Mammary epithelial cell (primary cell): Measurements from ENCODE around the gene RALGAPA1.

Experiments
- EZH2 ChIP-seq: IDR thresholded peaks from 2 replicates; pipeline ENCODE4 v1.6.1; 2012; ENCODE audit warnings: low read length, inconsistent platforms, borderline replicate concordance
- TF ChIP-seq, protein P1 (sequence below), 2 donors: IDR thresholded peaks in 1 of 2; conservative IDR thresholded peaks in 1 of 2; 2 replicates each; pipeline ENCODE4 v1.5.1; 2011 to 2012; ENCODE audit warnings: inconsistent platforms in 2 of 2, low read length in 2 of 2, mild to moderate bottlenecking in 2 of 2, control low read depth in 1 of 2, low read depth in 1 of 2; ENCODE audit not compliant: insufficient read depth in 1 of 2; ENCODE audit errors: extremely low read depth in 1 of 2

DNA sequence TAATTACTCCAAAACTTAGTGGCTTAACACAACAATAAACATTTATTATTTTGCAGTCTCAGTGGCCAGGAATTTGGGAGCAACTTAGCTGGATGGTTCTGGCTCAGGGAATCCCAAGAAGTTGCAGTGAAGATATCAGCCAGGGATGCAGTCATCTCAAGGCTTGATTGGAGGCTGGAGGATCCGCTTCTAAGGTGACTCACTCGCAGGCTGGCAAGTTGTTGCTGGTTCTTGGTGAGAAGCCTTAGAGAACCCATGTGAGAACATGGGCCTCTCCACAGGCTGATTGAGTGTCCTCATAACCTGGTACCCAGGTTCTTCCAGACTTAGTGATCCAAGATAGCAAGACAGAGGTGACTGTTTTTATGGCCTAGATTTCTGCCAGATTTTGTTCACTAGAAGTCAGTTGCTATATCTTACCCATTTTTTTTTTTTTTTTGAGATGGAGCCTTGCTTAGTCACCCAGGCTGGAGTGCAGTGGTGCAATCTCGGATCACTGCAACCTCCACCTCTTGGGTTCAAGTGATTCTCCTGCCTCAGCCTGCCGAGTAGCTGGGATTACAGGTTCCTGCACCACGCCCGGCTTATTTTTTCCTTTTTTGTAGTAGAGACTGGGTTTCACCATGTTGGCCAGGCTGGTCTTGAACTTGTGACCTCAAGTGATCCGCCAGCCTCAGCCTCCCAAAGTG lies 49.6 kb upstream of the RALGAPA1 start:
- TF ChIP-seq, protein P1, sequence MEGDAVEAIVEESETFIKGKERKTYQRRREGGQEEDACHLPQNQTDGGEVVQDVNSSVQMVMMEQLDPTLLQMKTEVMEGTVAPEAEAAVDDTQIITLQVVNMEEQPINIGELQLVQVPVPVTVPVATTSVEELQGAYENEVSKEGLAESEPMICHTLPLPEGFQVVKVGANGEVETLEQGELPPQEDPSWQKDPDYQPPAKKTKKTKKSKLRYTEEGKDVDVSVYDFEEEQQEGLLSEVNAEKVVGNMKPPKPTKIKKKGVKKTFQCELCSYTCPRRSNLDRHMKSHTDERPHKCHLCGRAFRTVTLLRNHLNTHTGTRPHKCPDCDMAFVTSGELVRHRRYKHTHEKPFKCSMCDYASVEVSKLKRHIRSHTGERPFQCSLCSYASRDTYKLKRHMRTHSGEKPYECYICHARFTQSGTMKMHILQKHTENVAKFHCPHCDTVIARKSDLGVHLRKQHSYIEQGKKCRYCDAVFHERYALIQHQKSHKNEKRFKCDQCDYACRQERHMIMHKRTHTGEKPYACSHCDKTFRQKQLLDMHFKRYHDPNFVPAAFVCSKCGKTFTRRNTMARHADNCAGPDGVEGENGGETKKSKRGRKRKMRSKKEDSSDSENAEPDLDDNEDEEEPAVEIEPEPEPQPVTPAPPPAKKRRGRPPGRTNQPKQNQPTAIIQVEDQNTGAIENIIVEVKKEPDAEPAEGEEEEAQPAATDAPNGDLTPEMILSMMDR (conservative IDR thresholded peaks at IDR 0.05 in 1 of 2, IDR thresholded peaks at IDR 0.05 in 1 of 2; ENCODE audit: extremely low read depth in 1 of 2, insufficient read depth in 1 of 2, low read depth in 1 of 2, low read length in 2 of 2), result no peak
- TF ChIP-seq EZH2, result no peak
